Gastrocnemius medialis (tissue), 4 donors: Measurements from ENCODE around the gene RTL1. TPM values are rescaled to one million over a fixed set of nuclear protein-coding genes. Genes with fewer than 3 reads are reported as not detected.

Experiments used
- ATAC-seq, 2 donors: fragments of 150-250 bp; one replicate each; pipeline ENCODE4 v1.9.1; 2016
- DNase-seq, 2 donors: peaks; one replicate each; pipeline ENCODE4 v3.0.0-alpha.2; 2019
- H3K27ac ChIP-seq, 4 donors: fragments of 200-600 bp; sonication (generic); 1 replicate in 1 of 4; 2 replicates in 3 of 4; pipeline ENCODE4 v1.5.1; 2016 to 2018; ENCODE audit warnings: mild to moderate bottlenecking in 2 of 4, moderate library complexity in 1 of 4
- H3K27me3 ChIP-seq, 3 donors: fragments of 200-600 bp; sonication (generic) in 2 of 3; 1 replicate in 1 of 3; 2 replicates in 2 of 3; pipeline versions ENCODE4 v1.5.1 to v1.6.0; 2016 to 2019; ENCODE audit warnings: mild to moderate bottlenecking in 1 of 3, moderate library complexity in 1 of 3
- H3K36me3 ChIP-seq, 2 donors: fragments of 200-600 bp; sonication (generic) in 1 of 2; one replicate each; pipeline ENCODE4 v1.5.1; 2017 to 2018
- H3K4me1 ChIP-seq, 2 donors: fragments of 200-600 bp; sonication (generic) in 1 of 2; one replicate each; pipeline ENCODE4 v1.5.1; 2016 to 2017; ENCODE audit warnings: mild to moderate bottlenecking in 2 of 2
- H3K4me3 ChIP-seq, 4 donors: fragments of 200-600 bp; sonication (generic) in 3 of 4; 1 replicate in 1 of 4; 2 replicates in 3 of 4; pipeline ENCODE4 v1.5.1; 2016 to 2019; ENCODE audit warnings: mild to moderate bottlenecking in 2 of 4
- H3K9me3 ChIP-seq, 3 donors: fragments of 200-600 bp; sonication (generic) in 2 of 3; 1 replicate in 1 of 3; 2 replicates in 2 of 3; pipeline ENCODE4 v1.5.1; 2016 to 2019
- POLR2A ChIP-seq, 2 donors: fragments of 450-650 bp; IDR thresholded peaks; one replicate each; pipeline ENCODE4 v1.6.1; 2017; ENCODE audit warnings: antibody characterized with exemption in 2 of 2, mild to moderate bottlenecking in 2 of 2, moderate library complexity in 2 of 2
- in situ Hi-C, 4 donors: fragments of 200-750 bp; cut with MboI; loops; one replicate each; pipeline versions ENCODE4 v1.15.0 to v1.8.0; 2017; ENCODE audit warnings: low sequenced_read_pairs in 4 of 4
- intact Hi-C: fragments of 100-400 bp; cut with DNase I; formaldehyde crosslinking; loops from one replicate; pipeline ENCODE4 v1.15.1; 2023; ENCODE audit warnings: low total_unique reads
- total RNA-seq, 4 donors: library from RNA; depleted of rRNA; stranded (reverse); fragments of >200 nt; gene quantifications; one replicate each; pipeline versions ENCODE4 v1.1.0 to v1.2.3, GENCODE V29; 2016
- TF ChIP-seq, protein P1 (sequence below), 5 experiments: fragments of 450-650 bp in 3 of 5; fragments of 200-600 bp in 2 of 5; sonication (generic) in 2 of 5; IDR thresholded peaks in 4 of 5; conservative IDR thresholded peaks in 1 of 5; 1 replicate in 4 of 5; 2 replicates in 1 of 5; pipeline ENCODE4 v1.5.1; 2016 to 2019; ENCODE audit warnings: antibody characterized with exemption in 5 of 5, mild to moderate bottlenecking in 3 of 5, moderate library complexity in 3 of 5

The RTL1 gene
- total RNA-seq, 4 donors from 2014 or later = not detected

DNA sequence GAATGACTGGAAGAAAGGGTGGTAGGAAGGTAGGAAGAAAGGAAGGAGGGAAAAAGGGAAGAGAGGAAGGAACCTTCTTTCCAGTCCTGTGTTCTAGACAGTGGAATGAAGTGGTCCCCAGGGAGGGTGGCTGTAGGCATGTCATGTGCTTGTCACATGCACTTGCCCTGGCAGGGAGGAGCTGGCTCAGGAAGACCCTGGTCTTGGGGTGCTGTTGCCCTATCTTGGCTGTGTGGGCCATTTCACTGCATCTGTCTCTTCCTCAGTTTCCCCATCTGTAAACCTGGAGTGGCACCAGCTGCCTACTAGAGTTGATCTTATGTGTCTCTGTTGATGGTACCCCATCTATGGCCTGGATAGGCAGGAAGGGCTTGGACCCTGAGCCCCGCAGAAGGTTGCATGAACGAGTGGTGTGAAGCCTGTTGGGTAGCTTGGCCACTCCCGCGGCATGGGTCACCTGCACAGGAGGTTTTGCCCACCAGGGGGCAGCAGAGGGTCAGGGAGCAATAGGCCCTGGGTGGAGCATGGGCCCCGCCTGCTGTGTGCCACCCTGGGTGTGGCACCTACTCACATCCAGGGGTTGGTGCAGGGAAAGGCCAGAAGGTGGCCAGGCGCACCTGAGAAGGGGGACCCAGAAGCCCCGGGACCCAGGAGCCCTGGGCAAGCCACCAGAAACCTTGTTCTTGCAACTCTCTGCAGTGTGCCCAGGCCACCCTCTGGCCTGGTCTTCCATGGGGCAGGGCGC is 52.5 kb downstream of the RTL1 start:
- ATAC-seq (peak; percentile 39 to 74), DNase-seq (peak in 1 of 2 donors; percentile 54)
- H3K27me3 ChIP-seq = no peaks in the 10 kb centered on the region
- no peaks in the 10 kb centered on the region for H3K9me3 ChIP-seq
- no peaks in the 10 kb centered on the region for H3K4me1 ChIP-seq
- in situ Hi-C loops (loop anchor here in 1 of 4 donors (25.0 kb wide), 1 partner anchor 761 kb away; no protein-coding TSS in a partner anchor), intact Hi-C loops (no loop called here)
- no peak for TF ChIP-seq POLR2A (IDR thresholded peaks at IDR 0.05)
- TF ChIP-seq, protein P1, sequence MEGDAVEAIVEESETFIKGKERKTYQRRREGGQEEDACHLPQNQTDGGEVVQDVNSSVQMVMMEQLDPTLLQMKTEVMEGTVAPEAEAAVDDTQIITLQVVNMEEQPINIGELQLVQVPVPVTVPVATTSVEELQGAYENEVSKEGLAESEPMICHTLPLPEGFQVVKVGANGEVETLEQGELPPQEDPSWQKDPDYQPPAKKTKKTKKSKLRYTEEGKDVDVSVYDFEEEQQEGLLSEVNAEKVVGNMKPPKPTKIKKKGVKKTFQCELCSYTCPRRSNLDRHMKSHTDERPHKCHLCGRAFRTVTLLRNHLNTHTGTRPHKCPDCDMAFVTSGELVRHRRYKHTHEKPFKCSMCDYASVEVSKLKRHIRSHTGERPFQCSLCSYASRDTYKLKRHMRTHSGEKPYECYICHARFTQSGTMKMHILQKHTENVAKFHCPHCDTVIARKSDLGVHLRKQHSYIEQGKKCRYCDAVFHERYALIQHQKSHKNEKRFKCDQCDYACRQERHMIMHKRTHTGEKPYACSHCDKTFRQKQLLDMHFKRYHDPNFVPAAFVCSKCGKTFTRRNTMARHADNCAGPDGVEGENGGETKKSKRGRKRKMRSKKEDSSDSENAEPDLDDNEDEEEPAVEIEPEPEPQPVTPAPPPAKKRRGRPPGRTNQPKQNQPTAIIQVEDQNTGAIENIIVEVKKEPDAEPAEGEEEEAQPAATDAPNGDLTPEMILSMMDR (IDR thresholded peaks at IDR 0.05 in 4 of 5, conservative IDR thresholded peaks at IDR 0.05 in 1 of 5) = peak; percentile 61 to 71 (median 65)
- no peak overlapping the region for H3K4me3 ChIP-seq
- no peaks in the 10 kb centered on the region for H3K36me3 ChIP-seq
- H3K27ac ChIP-seq = no peak overlapping the region

DNA sequence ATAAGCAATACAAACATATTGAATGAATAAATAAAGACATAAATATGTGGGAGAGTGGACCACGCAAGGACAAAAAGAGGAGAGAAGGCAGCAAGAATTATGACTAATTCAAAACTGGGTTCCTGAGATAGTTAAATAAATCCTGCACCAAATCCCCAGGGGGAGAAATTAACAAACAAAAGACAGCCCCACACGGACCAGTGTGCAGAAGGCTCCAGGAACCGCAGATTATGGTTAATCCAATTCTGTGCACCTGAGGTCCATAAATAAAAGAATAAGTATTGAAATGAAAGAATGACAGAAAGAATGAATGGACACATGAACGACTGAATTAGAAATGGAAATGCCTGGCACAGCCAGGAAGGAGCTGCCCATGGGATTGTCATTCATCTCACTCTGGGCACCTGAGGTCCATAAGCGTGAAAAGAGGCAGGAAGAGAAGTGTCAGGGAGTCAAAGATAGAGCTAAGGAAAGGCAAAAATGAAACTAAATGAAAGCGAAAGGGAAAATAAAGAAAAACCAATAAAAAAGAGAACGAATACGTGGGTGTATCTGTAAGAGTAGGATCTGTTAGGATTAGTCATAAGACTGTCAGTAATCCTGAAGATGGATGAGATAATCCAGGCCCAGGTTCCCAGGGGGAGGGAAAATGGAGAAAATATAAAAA is 54.3 kb downstream of the RTL1 start:
- Histone ChIP-seq H3K36me3 (no peaks in the 10 kb centered on the region), H3K4me3 (no peak overlapping the region), H3K9me3 (no peaks in the 10 kb centered on the region), H3K4me1 (no peaks in the 10 kb centered on the region), H3K27me3 (no peaks in the 10 kb centered on the region), H3K27ac (no peak overlapping the region)
- TF ChIP-seq, protein P1 (IDR thresholded peaks at IDR 0.05 in 4 of 5, conservative IDR thresholded peaks at IDR 0.05 in 1 of 5) = no peak
- no peak for TF ChIP-seq POLR2A (IDR thresholded peaks at IDR 0.05)
- DNase-seq = no peak
- intact Hi-C loops (no loop called here), in situ Hi-C loops (no loop called here)
- ATAC-seq = no peak

- Histone ChIP-seq H3K27ac (no peak overlapping the region), H3K27me3 (no peaks in the 10 kb centered on the region), H3K36me3 (no peaks in the 10 kb centered on the region), H3K4me3 (no peak overlapping the region), H3K9me3 (no peaks in the 10 kb centered on the region), H3K4me1 (no peaks in the 10 kb centered on the region)
- TF ChIP-seq, protein P1 (IDR thresholded peaks at IDR 0.05 in 4 of 5, conservative IDR thresholded peaks at IDR 0.05 in 1 of 5) = no peak
- TF ChIP-seq POLR2A (IDR thresholded peaks at IDR 0.05) = no peak
- ATAC-seq = no peak
- no peak for DNase-seq
- in situ Hi-C loops (no loop called here), intact Hi-C loops (no loop called here)
Observed at GRCh38 chr14:100846309-100846859, 57.1 kb downstream of the RTL1 start.

- no peak for DNase-seq
- in situ Hi-C loops = no loop called here
Observed at GRCh38 chr14:100845341-100845740, 58.2 kb downstream of the RTL1 start.

More at GRCh38 chr14:100845341-100845740, 58.2 kb downstream of the RTL1 start:
- Histone ChIP-seq H3K36me3 (no peaks in the 10 kb centered on the region), H3K27me3 (no peaks in the 10 kb centered on the region), H3K27ac (no peak overlapping the region), H3K4me3 (no peak overlapping the region), H3K9me3 (no peaks in the 10 kb centered on the region), H3K4me1 (no peaks in the 10 kb centered on the region)
- TF ChIP-seq POLR2A (IDR thresholded peaks at IDR 0.05) = no peak
- TF ChIP-seq, protein P1 (IDR thresholded peaks at IDR 0.05 in 4 of 5, conservative IDR thresholded peaks at IDR 0.05 in 1 of 5) = no peak
- intact Hi-C loops = no loop called here
- ATAC-seq = no peak
